ENCODE results near the gene KSR1. TPM values are rescaled to one million over a fixed set of nuclear protein-coding genes. Genes with fewer than 3 reads are reported as not detected.

The KSR1 gene
- total and polyA plus RNA-seq, 9 of the 15 experiments (the other 6 are each of a cell fraction or from before 2014, with no cell fraction given), result 1.4 to 51.7 (median 18.4) TPM

GRCh38 chr17:27573971-27574525 is 117.8 kb downstream of the KSR1 start (continued):
- no peak for TF ChIP-seq BRD4 (IDR thresholded peaks at IDR 0.05)
- TF ChIP-seq PYGO2 (tag; IDR thresholded peaks at IDR 0.05), result 0 out of 2 replicates have a peak, but pooled peaks have one; percentile 48
- TF ChIP-seq NONO (IDR thresholded peaks at IDR 0.05; ENCODE audit: low read depth in 2 of 2, low read length in 1 of 2), result 0 out of 4 replicates have a peak, but pooled peaks of 1 of the 2 experiments have one; percentile 52
- no peak for TF ChIP-seq SAP30 (IDR thresholded peaks at IDR 0.05; ENCODE audit: borderline replicate concordance, insufficient read depth, low read depth, low read length, poor library complexity, severe bottlenecking)
- TF ChIP-seq NR2F6 (CRISPR knock-in tag; IDR thresholded peaks at IDR 0.05), result no peak
- no peak for TF ChIP-seq HMGXB4 (CRISPR knock-in tag; IDR thresholded peaks at IDR 0.05)
- TF ChIP-seq, protein P1, sequence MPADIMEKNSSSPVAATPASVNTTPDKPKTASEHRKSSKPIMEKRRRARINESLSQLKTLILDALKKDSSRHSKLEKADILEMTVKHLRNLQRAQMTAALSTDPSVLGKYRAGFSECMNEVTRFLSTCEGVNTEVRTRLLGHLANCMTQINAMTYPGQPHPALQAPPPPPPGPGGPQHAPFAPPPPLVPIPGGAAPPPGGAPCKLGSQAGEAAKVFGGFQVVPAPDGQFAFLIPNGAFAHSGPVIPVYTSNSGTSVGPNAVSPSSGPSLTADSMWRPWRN (IDR thresholded peaks at IDR 0.05; ENCODE audit: low read depth), result no peak; the same call in 1 of the 2 replicates
- TF ChIP-seq, protein P2, sequence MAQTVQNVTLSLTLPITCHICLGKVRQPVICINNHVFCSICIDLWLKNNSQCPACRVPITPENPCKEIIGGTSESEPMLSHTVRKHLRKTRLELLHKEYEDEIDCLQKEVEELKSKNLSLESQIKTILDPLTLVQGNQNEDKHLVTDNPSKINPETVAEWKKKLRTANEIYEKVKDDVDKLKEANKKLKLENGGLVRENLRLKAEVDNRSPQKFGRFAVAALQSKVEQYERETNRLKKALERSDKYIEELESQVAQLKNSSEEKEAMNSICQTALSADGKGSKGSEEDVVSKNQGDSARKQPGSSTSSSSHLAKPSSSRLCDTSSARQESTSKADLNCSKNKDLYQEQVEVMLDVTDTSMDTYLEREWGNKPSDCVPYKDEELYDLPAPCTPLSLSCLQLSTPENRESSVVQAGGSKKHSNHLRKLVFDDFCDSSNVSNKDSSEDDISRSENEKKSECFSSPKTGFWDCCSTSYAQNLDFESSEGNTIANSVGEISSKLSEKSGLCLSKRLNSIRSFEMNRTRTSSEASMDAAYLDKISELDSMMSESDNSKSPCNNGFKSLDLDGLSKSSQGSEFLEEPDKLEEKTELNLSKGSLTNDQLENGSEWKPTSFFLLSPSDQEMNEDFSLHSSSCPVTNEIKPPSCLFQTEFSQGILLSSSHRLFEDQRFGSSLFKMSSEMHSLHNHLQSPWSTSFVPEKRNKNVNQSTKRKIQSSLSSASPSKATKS (CRISPR knock-in tag; IDR thresholded peaks at IDR 0.05), result no peak
- peak in 1 of 2 experiments; percentile 88; a peak in 2 of 4 replicates for TF ChIP-seq TEAD1 (CRISPR knock-in tag; IDR thresholded peaks at IDR 0.05)
- 0 out of 2 replicates have a peak, but pooled peaks have one; percentile 36 for TF ChIP-seq BCL6 (CRISPR knock-in tag; IDR thresholded peaks at IDR 0.05)
- TF ChIP-seq CHCHD3 (CRISPR knock-in tag; IDR thresholded peaks at IDR 0.05), result no peak
- no peak for TF ChIP-seq TFAM (CRISPR knock-in tag; conservative IDR thresholded peaks at IDR 0.05)
- no peak; the same call in 1 of the 2 replicates for TF ChIP-seq HDAC8 (tag; IDR thresholded peaks at IDR 0.05)
- no peak for TF ChIP-seq ZNF253 (CRISPR knock-in tag; conservative IDR thresholded peaks at IDR 0.05)
- no peak; the same call in 1 of the 2 replicates for TF ChIP-seq ZZZ3 (IDR thresholded peaks at IDR 0.05)
